Stimulated activated CD4-positive, alpha-beta T cell treated with anti-CD3 and anti-CD28 coated beads, Interleukin-1b, Interleukin-23, amount 100 ng/mL, for 1 hour (primary cell): ENCODE data around the gene KIAA0930.
"Not testable (repeated sequence)": the region's sequence is repeated elsewhere in the genome, so short reads cannot be mapped to it uniquely, and the experiment has no call there.

Source experiments
- DNase-seq, 2 donors: peaks; one replicate each; pipeline ENCODE4 v3.0.0-alpha.2; 2020; ENCODE audit warnings: low read depth in 2 of 2

KIAA0930 gene

GRCh38 chr22:45240810-45241631, at the start of gene KIAA0930:
TSS of gene KIAA0930 (minus strand) at chr22:45240894. CDS start at chr22:45240703, 191 bp downstream.
- peak; percentile 63 to 65 for DNase-seq

GRCh38 chr22:45286854-45287551, 46.3 kb upstream of the KIAA0930 start:
- DNase-seq, result no peak

GRCh38 chr22:45285263-45286058, 44.8 kb upstream of the KIAA0930 start:
- no peak for DNase-seq

- DNase-seq, result peak in 1 of 2 donors; percentile 39
Observed at GRCh38 chr22:45284705-45285262, 44.1 kb upstream of the KIAA0930 start, which contains the start of gene UPK3A. TSS of gene UPK3A (plus strand) at chr22:45284949. CDS start at chr22:45285014, 65 bp downstream.

- DNase-seq, result no peak
Observed at GRCh38 chr22:45281010-45281409, 40.3 kb upstream of the KIAA0930 start.

GRCh38 chr22:45280587-45280980, 39.9 kb upstream of the KIAA0930 start:
- DNase-seq, result no peak

GRCh38 chr22:45278125-45278524, 37.4 kb upstream of the KIAA0930 start:
- DNase-seq, result no peak

GRCh38 chr22:45277720-45278119, 37.0 kb upstream of the KIAA0930 start:
- not testable (repeated sequence) for DNase-seq

GRCh38 chr22:45276507-45277105, 35.9 kb upstream of the KIAA0930 start:
- no peak for DNase-seq

- DNase-seq, result no peak
Observed at GRCh38 chr22:45273452-45274075, 32.9 kb upstream of the KIAA0930 start.

- DNase-seq, result no peak
Observed at GRCh38 chr22:45272498-45272897, 31.8 kb upstream of the KIAA0930 start.

- no peak for DNase-seq
Observed at GRCh38 chr22:45271667-45272201, 31.0 kb upstream of the KIAA0930 start.

GRCh38 chr22:45270095-45271020, 29.7 kb upstream of the KIAA0930 start:
- no peak for DNase-seq

GRCh38 chr22:45268958-45269844, 28.5 kb upstream of the KIAA0930 start:
- DNase-seq, result peak; percentile 79 to 84

GRCh38 chr22:45268167-45268957, 27.7 kb upstream of the KIAA0930 start:
- peak in 1 of 2 donors; percentile 3 for DNase-seq

- no peak for DNase-seq
Observed at GRCh38 chr22:45265535-45265934, 24.8 kb upstream of the KIAA0930 start.

GRCh38 chr22:45263463-45264269, 23.0 kb upstream of the KIAA0930 start:
- no peak for DNase-seq
